Measurements from ENCODE around the gene USP54. TPM values are rescaled to one million over a fixed set of nuclear protein-coding genes. Genes with fewer than 3 reads are reported as not detected.
A peak's percentile ranks its signal among the peaks of the same experiment; 100 is the strongest.

The USP54 gene, protein sequence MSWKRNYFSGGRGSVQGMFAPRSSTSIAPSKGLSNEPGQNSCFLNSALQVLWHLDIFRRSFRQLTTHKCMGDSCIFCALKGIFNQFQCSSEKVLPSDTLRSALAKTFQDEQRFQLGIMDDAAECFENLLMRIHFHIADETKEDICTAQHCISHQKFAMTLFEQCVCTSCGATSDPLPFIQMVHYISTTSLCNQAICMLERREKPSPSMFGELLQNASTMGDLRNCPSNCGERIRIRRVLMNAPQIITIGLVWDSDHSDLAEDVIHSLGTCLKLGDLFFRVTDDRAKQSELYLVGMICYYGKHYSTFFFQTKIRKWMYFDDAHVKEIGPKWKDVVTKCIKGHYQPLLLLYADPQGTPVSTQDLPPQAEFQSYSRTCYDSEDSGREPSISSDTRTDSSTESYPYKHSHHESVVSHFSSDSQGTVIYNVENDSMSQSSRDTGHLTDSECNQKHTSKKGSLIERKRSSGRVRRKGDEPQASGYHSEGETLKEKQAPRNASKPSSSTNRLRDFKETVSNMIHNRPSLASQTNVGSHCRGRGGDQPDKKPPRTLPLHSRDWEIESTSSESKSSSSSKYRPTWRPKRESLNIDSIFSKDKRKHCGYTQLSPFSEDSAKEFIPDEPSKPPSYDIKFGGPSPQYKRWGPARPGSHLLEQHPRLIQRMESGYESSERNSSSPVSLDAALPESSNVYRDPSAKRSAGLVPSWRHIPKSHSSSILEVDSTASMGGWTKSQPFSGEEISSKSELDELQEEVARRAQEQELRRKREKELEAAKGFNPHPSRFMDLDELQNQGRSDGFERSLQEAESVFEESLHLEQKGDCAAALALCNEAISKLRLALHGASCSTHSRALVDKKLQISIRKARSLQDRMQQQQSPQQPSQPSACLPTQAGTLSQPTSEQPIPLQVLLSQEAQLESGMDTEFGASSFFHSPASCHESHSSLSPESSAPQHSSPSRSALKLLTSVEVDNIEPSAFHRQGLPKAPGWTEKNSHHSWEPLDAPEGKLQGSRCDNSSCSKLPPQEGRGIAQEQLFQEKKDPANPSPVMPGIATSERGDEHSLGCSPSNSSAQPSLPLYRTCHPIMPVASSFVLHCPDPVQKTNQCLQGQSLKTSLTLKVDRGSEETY (N-terminal part only)
- total RNA-seq (2014; rRNA removed; shearing (Covaris generic)): 4.2 and 18.5 TPM in 2 replicates
- polyA plus RNA-seq (2016; fragmentation: Nextera tagmentation; extraction: Ambion mirVana): 4.0 and 6.8 TPM in 2 replicates

DNA sequence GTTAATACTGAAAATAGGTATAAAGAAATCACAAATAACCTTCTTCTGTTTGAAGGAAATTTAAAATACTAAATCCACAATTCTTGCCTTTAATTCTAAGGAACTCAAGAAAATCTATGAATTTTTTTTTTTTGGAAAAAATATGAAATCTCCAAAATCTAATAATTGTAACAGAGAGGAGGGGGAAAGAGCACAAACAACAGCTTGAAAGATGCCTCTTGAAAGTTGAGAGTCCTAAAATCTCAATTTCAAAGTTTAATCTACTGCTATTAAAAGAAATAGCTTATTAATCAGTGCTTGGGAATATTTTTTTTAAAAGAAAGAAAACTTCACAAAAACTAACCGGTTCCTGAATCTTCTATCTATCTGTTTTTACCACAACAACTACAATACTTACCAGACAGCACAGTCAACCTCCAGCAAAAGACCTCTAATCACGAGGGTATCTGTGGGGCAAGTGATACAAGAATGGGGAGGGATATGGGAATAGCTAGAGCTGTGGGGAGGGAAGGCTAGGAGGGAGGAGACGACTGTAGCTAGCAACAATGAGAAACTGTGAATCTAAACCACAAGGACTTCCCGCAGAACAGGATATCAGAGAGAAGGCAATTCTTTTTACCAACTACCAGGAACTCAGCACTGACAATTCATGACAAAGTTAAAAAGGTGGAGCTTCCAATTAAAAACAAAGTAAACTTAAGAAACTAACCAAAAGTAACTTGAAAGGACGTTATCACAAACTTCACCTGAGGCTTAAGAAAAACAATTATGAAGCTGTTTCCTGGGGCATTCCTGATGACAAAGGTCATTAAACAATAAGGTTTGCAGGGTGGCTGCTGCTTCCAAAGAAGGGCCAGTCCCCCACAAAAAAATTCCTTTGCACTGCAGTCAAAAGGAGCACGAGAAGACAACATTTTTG is at the start of gene USP54:
TSS of gene USP54 (minus strand) at position 462 of the 919 bp plus-strand sequence. CDS start 15,684 bp downstream, outside the sequence.
- H3K4me3 ChIP-seq: peak within 1 kb of the TSS; percentile 33
- H3K27me3 ChIP-seq (replicated peaks; ENCODE audit: insufficient read depth): no peaks in the 10 kb centered on the region
- DNase-seq: peak; percentile 60
- H4K20me1 ChIP-seq (ENCODE audit: insufficient read depth): no peaks in the 10 kb centered on the region
- peaks cover 26% of the 10 kb centered on the region; the same call in 1 of the 2 replicates for H3F3A ChIP-seq (ENCODE audit: insufficient read depth)
- H3K9ac ChIP-seq: peak within 1 kb of the TSS; percentile 48
- in situ Hi-C loops (cut with MboI): no loop called here
- no peaks in the 10 kb centered on the region for H3K36me3 ChIP-seq (ENCODE audit: low read depth)
- peak within 1 kb of the TSS; percentile 52 for H2AFZ ChIP-seq
- H3K4me1 ChIP-seq (ENCODE audit: insufficient read depth): peaks cover 46% of the 10 kb centered on the region
- WGBS, 2 experiments (ENCODE audit: low coverage in 1 of 2, low lambda C conversion rate in 2 of 2, missing lambda C conversion rate in 2 of 2): 38 to 52% methylated on average over 6 of the region's 6 CpGs
- no peaks in the 10 kb centered on the region for H3K9me2 ChIP-seq (ENCODE audit: insufficient read depth)
- H3K79me2 ChIP-seq (ENCODE audit: insufficient read depth): no peaks in the 10 kb centered on the region
- no peaks in the 10 kb centered on the region for H3K9me3 ChIP-seq (ENCODE audit: low read depth)
- no peak for TF ChIP-seq EZH2 (IDR thresholded peaks at IDR 0.05; ENCODE audit: insufficient read depth, poor library complexity, severe bottlenecking)
- TF ChIP-seq EZH2phosphoT487 (IDR thresholded peaks at IDR 0.05; ENCODE audit: insufficient read depth, low read depth): no peak
- peak within 1 kb of the TSS; percentile 37 for H3K27ac ChIP-seq
- H3K4me2 ChIP-seq (ENCODE audit: unreplicated experiment): peak within 1 kb of the TSS; percentile 49

DNA sequence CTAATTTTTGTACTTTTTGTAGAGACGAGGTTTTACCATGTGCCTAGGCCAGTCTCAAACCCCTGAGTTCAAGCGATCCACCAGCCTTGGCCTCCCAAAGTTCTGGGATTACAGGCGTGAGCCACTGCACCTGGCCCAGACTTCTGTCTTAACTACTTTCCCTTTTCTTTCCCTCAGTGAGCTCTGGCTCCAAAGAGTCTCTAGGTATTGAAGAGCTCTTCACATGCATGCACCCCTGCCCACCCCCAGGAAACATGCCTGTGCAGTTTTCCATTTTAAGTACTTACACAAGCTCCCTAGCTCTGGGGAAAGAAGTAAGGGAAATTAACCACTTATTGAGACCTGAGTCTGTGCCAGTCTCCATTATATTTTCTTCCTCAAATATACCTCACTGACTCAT is 48.1 kb upstream of the USP54 start:
- H3K79me2 ChIP-seq (ENCODE audit: insufficient read depth): no peaks in the 10 kb centered on the region
- no peak overlapping the region for H3K4me3 ChIP-seq
- H3K9ac ChIP-seq: no peak overlapping the region
- H3K9me3 ChIP-seq (ENCODE audit: low read depth): no peaks in the 10 kb centered on the region
- H3K27ac ChIP-seq: no peak overlapping the region
- H3F3A ChIP-seq (ENCODE audit: insufficient read depth): no peaks in the 10 kb centered on the region
- no peak overlapping the region for H3K4me2 ChIP-seq (ENCODE audit: unreplicated experiment)
- no peak for TF ChIP-seq EZH2phosphoT487 (IDR thresholded peaks at IDR 0.05; ENCODE audit: insufficient read depth, low read depth)
- no peak for TF ChIP-seq EZH2 (IDR thresholded peaks at IDR 0.05; ENCODE audit: insufficient read depth, poor library complexity, severe bottlenecking)
- no peak for DNase-seq
- H3K27me3 ChIP-seq (replicated peaks; ENCODE audit: insufficient read depth): no peaks in the 10 kb centered on the region
- no peaks in the 10 kb centered on the region for H3K9me2 ChIP-seq (ENCODE audit: insufficient read depth)
- WGBS, 2 experiments (ENCODE audit: low coverage in 1 of 2, low lambda C conversion rate in 2 of 2, missing lambda C conversion rate in 2 of 2): 60 to 65% methylated on average over 3 of the region's 3 CpGs
- no peaks in the 10 kb centered on the region for H3K36me3 ChIP-seq (ENCODE audit: low read depth)
- H4K20me1 ChIP-seq (ENCODE audit: insufficient read depth): no peaks in the 10 kb centered on the region
- no peak overlapping the region for H2AFZ ChIP-seq
- peaks cover 6% of the 10 kb centered on the region for H3K4me1 ChIP-seq (ENCODE audit: insufficient read depth)
- in situ Hi-C loops (cut with MboI): no loop called here

DNA sequence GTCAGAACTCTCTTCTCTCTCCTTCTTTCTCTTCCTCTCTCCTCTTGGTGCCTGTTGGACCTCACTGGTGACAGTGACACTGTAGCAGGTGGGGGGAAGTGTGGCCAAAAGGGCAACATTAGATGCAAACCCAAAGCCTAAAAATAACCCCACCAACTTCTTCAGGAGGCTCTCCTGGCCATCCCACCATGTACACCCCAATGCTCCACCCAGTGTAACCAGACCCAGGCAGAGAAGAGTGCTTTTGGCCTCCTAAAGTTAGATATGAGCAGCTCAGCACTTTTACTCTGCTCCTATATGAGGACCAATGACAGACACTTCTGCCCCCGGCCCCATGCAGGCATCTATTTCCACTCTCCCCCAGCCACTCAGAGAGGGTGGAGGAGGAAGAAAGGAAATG is 44.6 kb upstream of the USP54 start:
- H3K36me3 ChIP-seq (ENCODE audit: low read depth): no peaks in the 10 kb centered on the region
- H3K9me2 ChIP-seq (ENCODE audit: insufficient read depth): no peaks in the 10 kb centered on the region
- no peak overlapping the region for H3K4me2 ChIP-seq (ENCODE audit: unreplicated experiment)
- DNase-seq: no peak
- no peak overlapping the region for H2AFZ ChIP-seq
- no peaks in the 10 kb centered on the region for H3K9me3 ChIP-seq (ENCODE audit: low read depth)
- H3K9ac ChIP-seq: no peak overlapping the region
- H3K79me2 ChIP-seq (ENCODE audit: insufficient read depth): no peaks in the 10 kb centered on the region
- H3F3A ChIP-seq (ENCODE audit: insufficient read depth): no peaks in the 10 kb centered on the region
- in situ Hi-C loops (cut with MboI): no loop called here
- no peaks in the 10 kb centered on the region for H3K4me1 ChIP-seq (ENCODE audit: insufficient read depth)
- 0% methylated on average over 1 of the region's 1 CpG for WGBS, 2 experiments (ENCODE audit: low coverage in 1 of 2, low lambda C conversion rate in 2 of 2, missing lambda C conversion rate in 2 of 2)
- H3K4me3 ChIP-seq: no peak overlapping the region
- H3K27ac ChIP-seq: no peak overlapping the region
- H4K20me1 ChIP-seq (ENCODE audit: insufficient read depth): no peaks in the 10 kb centered on the region
- TF ChIP-seq EZH2 (IDR thresholded peaks at IDR 0.05; ENCODE audit: insufficient read depth, poor library complexity, severe bottlenecking) (no peak), EZH2phosphoT487 (IDR thresholded peaks at IDR 0.05; ENCODE audit: insufficient read depth, low read depth) (no peak)
- H3K27me3 ChIP-seq (replicated peaks; ENCODE audit: insufficient read depth): no peaks in the 10 kb centered on the region

All from GM23248 (cell line).